ENCODE data around the gene KRTAP2-4.
"Not testable (repeated sequence)": the region's sequence is repeated elsewhere in the genome, so short reads cannot be mapped to it uniquely, and the experiment has no call there.

GRCh38 chr17:41065016-41065689 is 526 bp downstream of the KRTAP2-4 start:
- not testable (repeated sequence) for TF ChIP-seq CTCF, POLR2AphosphoS5, POLR2A, EP300 (IDR thresholded peaks at IDR 0.05)

Measured in gastroesophageal sphincter (tissue), 3 donors.